IPS-18c (cell line): ENCODE measurements around the gene HSBP1L1.
A peak's percentile ranks its signal among the peaks of the same experiment; 100 is the strongest.

Experiments used
- H3K4me3 ChIP-seq: 2 replicates; pipeline ENCODE4 v1.7.0; 2013; ENCODE audit warnings: low read depth, mild to moderate bottlenecking, low read length, moderate library complexity; ENCODE audit not compliant: insufficient read depth
- H3K9me3 ChIP-seq: one replicate; pipeline ENCODE4 v1.6.1; 2013; ENCODE audit warnings: mild to moderate bottlenecking, low read length, moderate library complexity; ENCODE audit not compliant: control insufficient read depth, insufficient read depth

The HSBP1L1 gene

GRCh38 chr18:79940814-79941472, 23.5 kb upstream of the HSBP1L1 start:
- no peak overlapping the region for H3K4me3 ChIP-seq
- H3K9me3 ChIP-seq = no peaks in the 10 kb centered on the region

- Histone ChIP-seq H3K9me3 (no peaks in the 10 kb centered on the region), H3K4me3 (no peak overlapping the region)
These were observed 22.8 kb upstream of the HSBP1L1 start for GRCh38 chr18:79941473-79942119.

- Histone ChIP-seq H3K9me3 (no peaks in the 10 kb centered on the region), H3K4me3 (no peak overlapping the region)
These were observed 22.2 kb upstream of the HSBP1L1 start for GRCh38 chr18:79942211-79942610.

- H3K4me3 ChIP-seq = no peak overlapping the region
- no peaks in the 10 kb centered on the region for H3K9me3 ChIP-seq
These were observed 21.4 kb upstream of the HSBP1L1 start for GRCh38 chr18:79942786-79943607.

GRCh38 chr18:79943608-79944125, 20.8 kb upstream of the HSBP1L1 start:
- Histone ChIP-seq H3K9me3 (no peaks in the 10 kb centered on the region), H3K4me3 (no peak overlapping the region)

GRCh38 chr18:79944126-79944731, 20.2 kb upstream of the HSBP1L1 start:
- no peak overlapping the region for H3K4me3 ChIP-seq
- no peaks in the 10 kb centered on the region for H3K9me3 ChIP-seq

GRCh38 chr18:79944746-79945117, 19.7 kb upstream of the HSBP1L1 start:
- no peaks in the 10 kb centered on the region for H3K9me3 ChIP-seq
- H3K4me3 ChIP-seq = no peak overlapping the region

- H3K9me3 ChIP-seq = no peaks in the 10 kb centered on the region
- no peak overlapping the region for H3K4me3 ChIP-seq
These were observed 19.1 kb upstream of the HSBP1L1 start for GRCh38 chr18:79945118-79946042.

- Histone ChIP-seq H3K4me3 (no peak overlapping the region), H3K9me3 (no peaks in the 10 kb centered on the region)
These were observed 17.2 kb upstream of the HSBP1L1 start for GRCh38 chr18:79947054-79947755.

- Histone ChIP-seq H3K4me3 (no peak overlapping the region), H3K9me3 (no peaks in the 10 kb centered on the region)
These were observed 16.4 kb upstream of the HSBP1L1 start for GRCh38 chr18:79947881-79948610.

GRCh38 chr18:79948719-79949411, 15.6 kb upstream of the HSBP1L1 start:
- no peaks in the 10 kb centered on the region for H3K9me3 ChIP-seq
- no peak overlapping the region for H3K4me3 ChIP-seq

- Histone ChIP-seq H3K9me3 (no peaks in the 10 kb centered on the region), H3K4me3 (no peak overlapping the region)
These were observed 14.6 kb upstream of the HSBP1L1 start for GRCh38 chr18:79949697-79950487.

GRCh38 chr18:79950515-79951341, 13.7 kb upstream of the HSBP1L1 start:
- H3K9me3 ChIP-seq = no peaks in the 10 kb centered on the region
- H3K4me3 ChIP-seq = peak overlapping the region; percentile 55
